NOMO-1 treated with dmso at 0.1 percent for 144 hours (cell line): ENCODE data around the gene ATRX.
"Not testable (repeated sequence)": the region's sequence is repeated elsewhere in the genome, so short reads cannot be mapped to it uniquely, and the experiment has no call there.

ENCODE experiments used
- DNase-seq: peaks from one replicate; lab custom pipeline; 2025; ENCODE audit not compliant: unreplicated experiment; lab: John Stamatoyannopoulos, UW

Gene ATRX

GRCh38 chrX:77510007-77510406, 276.0 kb downstream of the ATRX start:
- DNase-seq: no peak

GRCh38 chrX:77505227-77505626, 280.8 kb downstream of the ATRX start:
- no peak for DNase-seq

GRCh38 chrX:77502951-77503525, 283.0 kb downstream of the ATRX start:
- no peak for DNase-seq

GRCh38 chrX:77500164-77500563, 285.9 kb downstream of the ATRX start:
- not testable (repeated sequence) for DNase-seq

- no peak for DNase-seq
Measured at GRCh38 chrX:77493677-77494553, 292.1 kb downstream of the ATRX start.

GRCh38 chrX:77484045-77484444, 302.0 kb downstream of the ATRX start:
- DNase-seq: no peak

- DNase-seq: no peak
Measured at GRCh38 chrX:77455437-77455836, 330.6 kb downstream of the ATRX start.
